HEK293 (cell line): ENCODE measurements around the gene ZNF738.

Experiments
- CTCF ChIA-PET: fragments of 350-600 bp; formaldehyde crosslinking; extraction: SDS; loops from one replicate; lab custom pipeline; 2021; ENCODE audit warnings: antibody characterized with exemption; lab: Yijun Ruan, JAX
- POLR2A ChIA-PET: fragments of 300-600 bp; formaldehyde crosslinking; extraction: SDS; loops from one replicate; lab custom pipeline; 2020; ENCODE audit warnings: antibody characterized with exemption, inconsistent platforms; lab: Yijun Ruan, JAX
- H3K27ac ChIP-seq: fragments of 200-500 bp; sonication (Bioruptor generic); 2 replicates; pipeline ENCODE4 v1.5.1; 2014; ENCODE audit warnings: low read depth, low read length, control low read depth, inconsistent platforms; ENCODE audit errors: extremely low read depth
- H3K36me3 ChIP-seq, 2 experiments: fragments of 200-500 bp in 1 of 2; sonication (Bioruptor generic) in 1 of 2; 1 replicate in 1 of 2; 2 replicates in 1 of 2; pipeline ENCODE4 v1.5.1; 2014 to 2017; ENCODE audit warnings: inconsistent platforms in 2 of 2, low read length in 2 of 2; ENCODE audit not compliant: control insufficient read depth in 2 of 2, insufficient read depth in 1 of 2
- H3K4me1 ChIP-seq: fragments of 200-500 bp; sonication (Bioruptor generic); 2 replicates; pipeline ENCODE4 v1.5.1; 2014; ENCODE audit warnings: mild to moderate bottlenecking, low read length, inconsistent platforms; ENCODE audit not compliant: control insufficient read depth, insufficient read depth
- H3K4me3 ChIP-seq: 2 replicates; pipeline ENCODE4 v1.5.1; 2011; ENCODE audit warnings: low read depth, mild to moderate bottlenecking, control low read depth, low read length, moderate library complexity
- H3K9me3 ChIP-seq: fragments of 200-500 bp; sonication (Bioruptor generic); 2 replicates; pipeline ENCODE4 v1.5.1; 2014; ENCODE audit warnings: low read depth, low read length, inconsistent platforms; ENCODE audit not compliant: control insufficient read depth, insufficient read depth
- BCL11B ChIP-seq: fragments of 450-650 bp; formaldehyde crosslinking; IDR thresholded peaks from 2 replicates; pipeline ENCODE4 v1.5.1; 2016; ENCODE audit warnings: low read depth, missing biosample characterization, missing genetic modification characterization
- HOXA7 ChIP-seq: sonication (generic); formaldehyde crosslinking; IDR thresholded peaks from 2 replicates; pipeline ENCODE4 v1.8.1; 2022; ENCODE audit warnings: missing genetic modification reagents, borderline replicate concordance
- KLF17 ChIP-seq: fragments of 450-650 bp; formaldehyde crosslinking; IDR thresholded peaks from 2 replicates; pipeline ENCODE4 v1.5.1; 2016; ENCODE audit warnings: missing biosample characterization, missing genetic modification characterization
- PRDM2 ChIP-seq: fragments of 450-650 bp; formaldehyde crosslinking; IDR thresholded peaks from 2 replicates; pipeline ENCODE4 v1.5.1; 2016; ENCODE audit warnings: missing biosample characterization, missing genetic modification characterization, borderline replicate concordance
- SCRT2 ChIP-seq: fragments of 450-650 bp; formaldehyde crosslinking; IDR thresholded peaks from 2 replicates; pipeline ENCODE4 v1.5.1; 2016; ENCODE audit warnings: missing biosample characterization, missing genetic modification characterization
- SP2 ChIP-seq: fragments of 450-650 bp; formaldehyde crosslinking; IDR thresholded peaks from 2 replicates; pipeline ENCODE4 v1.5.1; 2016; ENCODE audit warnings: missing biosample characterization, missing genetic modification characterization
- SP7 ChIP-seq: fragments of 450-650 bp; formaldehyde crosslinking; IDR thresholded peaks from 2 replicates; pipeline ENCODE4 v1.5.1; 2016; ENCODE audit warnings: missing biosample characterization, missing genetic modification characterization
- ZFP3 ChIP-seq: fragments of 450-650 bp; formaldehyde crosslinking; IDR thresholded peaks from 2 replicates; pipeline ENCODE4 v1.5.1; 2016; ENCODE audit warnings: low read depth, missing biosample characterization, missing genetic modification characterization
- ZNF146 ChIP-seq: fragments of 450-650 bp; formaldehyde crosslinking; IDR thresholded peaks from 2 replicates; pipeline ENCODE4 v1.5.1; 2016; ENCODE audit warnings: missing biosample characterization, missing genetic modification characterization
- ZNF169 ChIP-seq: fragments of 450-650 bp; formaldehyde crosslinking; IDR thresholded peaks from 2 replicates; pipeline ENCODE4 v1.5.1; 2016; ENCODE audit warnings: missing biosample characterization, missing genetic modification characterization
- ZNF350 ChIP-seq: fragments of 450-650 bp; formaldehyde crosslinking; IDR thresholded peaks from 2 replicates; pipeline ENCODE4 v1.5.0; 2017; ENCODE audit warnings: missing biosample characterization, mild to moderate bottlenecking, missing genetic modification characterization
- ZNF664 ChIP-seq: fragments of 450-650 bp; formaldehyde crosslinking; IDR thresholded peaks from 2 replicates; pipeline ENCODE4 v1.5.1; 2016; ENCODE audit warnings: missing biosample characterization, missing genetic modification characterization
- TF ChIP-seq, protein P1 (sequence below): fragments of 450-650 bp; formaldehyde crosslinking; conservative IDR thresholded peaks from 2 replicates; pipeline ENCODE4 v1.5.1; 2016; ENCODE audit warnings: low read depth, missing biosample characterization, missing genetic modification characterization
- TF ChIP-seq, protein P2 (sequence below): fragments of 450-650 bp; formaldehyde crosslinking; IDR thresholded peaks from 2 replicates; pipeline ENCODE4 v1.5.1; 2016; ENCODE audit warnings: missing biosample characterization, missing genetic modification characterization
- TF ChIP-seq, protein P3 (sequence below): fragments of 450-650 bp; formaldehyde crosslinking; IDR thresholded peaks from 2 replicates; pipeline ENCODE4 v1.5.1; 2017; ENCODE audit warnings: missing biosample characterization, missing genetic modification characterization
- TF ChIP-seq, protein P4 (sequence below): fragments of 450-650 bp; formaldehyde crosslinking; IDR thresholded peaks from 2 replicates; pipeline ENCODE4 v1.5.1; 2016; ENCODE audit warnings: missing biosample characterization, missing genetic modification characterization

Gene ZNF738

DNA sequence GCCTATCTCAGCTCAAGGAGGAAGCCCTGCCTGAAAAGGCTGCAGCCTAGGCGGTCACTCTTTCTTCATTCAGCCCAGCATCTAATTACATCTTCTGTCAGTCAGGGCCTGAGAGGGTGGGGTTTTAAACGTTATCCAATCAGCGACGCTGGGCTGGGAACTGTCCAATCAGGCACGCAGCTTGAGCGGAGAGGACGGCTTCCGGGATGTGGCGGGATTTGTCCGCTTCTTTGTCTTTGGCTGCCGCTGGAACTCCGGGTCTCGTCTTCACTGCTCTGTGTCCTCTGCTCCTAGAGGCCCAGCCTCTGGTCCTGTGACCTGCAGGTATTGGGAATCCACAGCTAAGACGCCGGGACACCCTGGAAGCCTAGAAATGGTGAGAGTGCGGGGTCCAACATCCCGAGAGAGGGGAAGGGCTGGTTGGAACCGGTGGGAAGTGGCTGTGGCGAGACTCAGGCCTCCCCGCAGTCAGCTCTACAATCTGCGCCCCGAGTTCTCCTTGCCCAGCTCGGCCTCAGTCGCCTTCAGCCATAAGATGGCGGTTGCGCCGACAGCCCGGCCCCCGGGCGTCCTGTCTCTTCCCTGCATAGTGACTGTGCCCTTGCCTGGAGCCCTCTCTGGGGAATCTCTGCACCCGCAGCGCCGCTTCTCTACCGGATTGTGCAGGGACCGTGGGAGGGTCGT is at the start of gene ZNF738:
Gene ZNF738, plus strand, starts transcription at position 233 of the 684 bp plus-strand sequence. Its CDS starts 141 bp downstream, at position 374.
- H3K36me3 ChIP-seq = peaks cover 23 to 34% of the 10 kb centered on the region in 2 experiments
- CTCF ChIA-PET = no interaction called here
- H3K4me1 ChIP-seq = no peaks in the 10 kb centered on the region
- peak within 1 kb of the TSS; percentile 80 for H3K27ac ChIP-seq
- no peaks in the 10 kb centered on the region for H3K9me3 ChIP-seq
- POLR2A ChIA-PET = interaction anchor here (0.6 to 2.1 kb wide), 7 partner anchors 11 to 493 kb away, joined by 3 to 30 read pairs (median 3); partner anchors contain the start of genes ZNF431, ZNF493, ZNF708 and ZNF714
- H3K4me3 ChIP-seq = peak within 1 kb of the TSS; percentile 79
- TF ChIP-seq, protein P1, sequence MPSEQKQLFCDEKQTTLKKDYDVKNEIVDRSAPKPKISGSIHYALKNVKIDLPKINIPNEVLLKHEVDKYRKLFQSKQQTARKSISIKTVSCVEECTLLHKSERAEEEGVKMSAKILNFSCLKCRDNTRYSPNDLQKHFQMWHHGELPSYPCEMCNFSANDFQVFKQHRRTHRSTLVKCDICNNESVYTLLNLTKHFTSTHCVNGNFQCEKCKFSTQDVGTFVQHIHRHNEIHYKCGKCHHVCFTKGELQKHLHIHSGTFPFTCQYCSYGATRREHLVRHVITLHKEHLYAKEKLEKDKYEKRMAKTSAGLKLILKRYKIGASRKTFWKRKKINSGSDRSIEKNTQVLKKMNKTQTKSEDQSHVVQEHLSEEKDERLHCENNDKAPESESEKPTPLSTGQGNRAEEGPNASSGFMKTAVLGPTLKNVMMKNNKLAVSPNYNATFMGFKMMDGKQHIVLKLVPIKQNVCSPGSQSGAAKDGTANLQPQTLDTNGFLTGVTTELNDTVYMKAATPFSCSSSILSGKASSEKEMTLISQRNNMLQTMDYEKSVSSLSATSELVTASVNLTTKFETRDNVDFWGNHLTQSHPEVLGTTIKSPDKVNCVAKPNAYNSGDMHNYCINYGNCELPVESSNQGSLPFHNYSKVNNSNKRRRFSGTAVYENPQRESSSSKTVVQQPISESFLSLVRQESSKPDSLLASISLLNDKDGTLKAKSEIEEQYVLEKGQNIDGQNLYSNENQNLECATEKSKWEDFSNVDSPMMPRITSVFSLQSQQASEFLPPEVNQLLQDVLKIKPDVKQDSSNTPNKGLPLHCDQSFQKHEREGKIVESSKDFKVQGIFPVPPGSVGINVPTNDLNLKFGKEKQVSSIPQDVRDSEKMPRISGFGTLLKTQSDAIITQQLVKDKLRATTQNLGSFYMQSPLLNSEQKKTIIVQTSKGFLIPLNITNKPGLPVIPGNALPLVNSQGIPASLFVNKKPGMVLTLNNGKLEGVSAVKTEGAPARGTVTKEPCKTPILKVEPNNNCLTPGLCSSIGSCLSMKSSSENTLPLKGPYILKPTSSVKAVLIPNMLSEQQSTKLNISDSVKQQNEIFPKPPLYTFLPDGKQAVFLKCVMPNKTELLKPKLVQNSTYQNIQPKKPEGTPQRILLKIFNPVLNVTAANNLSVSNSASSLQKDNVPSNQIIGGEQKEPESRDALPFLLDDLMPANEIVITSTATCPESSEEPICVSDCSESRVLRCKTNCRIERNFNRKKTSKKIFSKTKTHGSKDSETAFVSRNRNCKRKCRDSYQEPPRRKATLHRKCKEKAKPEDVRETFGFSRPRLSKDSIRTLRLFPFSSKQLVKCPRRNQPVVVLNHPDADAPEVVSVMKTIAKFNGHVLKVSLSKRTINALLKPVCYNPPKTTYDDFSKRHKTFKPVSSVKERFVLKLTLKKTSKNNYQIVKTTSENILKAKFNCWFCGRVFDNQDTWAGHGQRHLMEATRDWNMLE (tag by site-specific recombination) = no peak
- TF ChIP-seq, protein P2, sequence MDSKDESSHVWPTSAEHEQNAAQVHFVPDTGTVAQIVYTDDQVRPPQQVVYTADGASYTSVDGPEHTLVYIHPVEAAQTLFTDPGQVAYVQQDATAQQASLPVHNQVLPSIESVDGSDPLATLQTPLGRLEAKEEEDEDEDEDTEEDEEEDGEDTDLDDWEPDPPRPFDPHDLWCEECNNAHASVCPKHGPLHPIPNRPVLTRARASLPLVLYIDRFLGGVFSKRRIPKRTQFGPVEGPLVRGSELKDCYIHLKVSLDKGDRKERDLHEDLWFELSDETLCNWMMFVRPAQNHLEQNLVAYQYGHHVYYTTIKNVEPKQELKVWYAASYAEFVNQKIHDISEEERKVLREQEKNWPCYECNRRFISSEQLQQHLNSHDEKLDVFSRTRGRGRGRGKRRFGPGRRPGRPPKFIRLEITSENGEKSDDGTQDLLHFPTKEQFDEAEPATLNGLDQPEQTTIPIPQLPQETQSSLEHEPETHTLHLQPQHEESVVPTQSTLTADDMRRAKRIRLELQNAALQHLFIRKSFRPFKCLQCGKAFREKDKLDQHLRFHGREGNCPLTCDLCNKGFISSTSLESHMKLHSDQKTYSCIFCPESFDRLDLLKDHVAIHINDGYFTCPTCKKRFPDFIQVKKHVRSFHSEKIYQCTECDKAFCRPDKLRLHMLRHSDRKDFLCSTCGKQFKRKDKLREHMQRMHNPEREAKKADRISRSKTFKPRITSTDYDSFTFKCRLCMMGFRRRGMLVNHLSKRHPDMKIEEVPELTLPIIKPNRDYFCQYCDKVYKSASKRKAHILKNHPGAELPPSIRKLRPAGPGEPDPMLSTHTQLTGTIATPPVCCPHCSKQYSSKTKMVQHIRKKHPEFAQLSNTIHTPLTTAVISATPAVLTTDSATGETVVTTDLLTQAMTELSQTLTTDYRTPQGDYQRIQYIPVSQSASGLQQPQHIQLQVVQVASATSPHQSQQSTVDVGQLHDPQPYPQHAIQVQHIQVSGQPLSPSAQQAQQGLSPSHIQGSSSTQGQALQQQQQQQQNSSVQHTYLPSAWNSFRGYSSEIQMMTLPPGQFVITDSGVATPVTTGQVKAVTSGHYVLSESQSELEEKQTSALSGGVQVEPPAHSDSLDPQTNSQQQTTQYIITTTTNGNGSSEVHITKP (tag by site-specific recombination) = no peak
- TF ChIP-seq HOXA7 = no peak
- TF ChIP-seq ZNF350 (tag by site-specific recombination) = 0 out of 2 replicates have a peak, but pooled peaks have one; percentile 37
- TF ChIP-seq BCL11B (tag by site-specific recombination) = no peak
- TF ChIP-seq KLF17 (tag by site-specific recombination) = no peak
- no peak for TF ChIP-seq ZNF169
- TF ChIP-seq ZNF664 (tag by site-specific recombination) = no peak
- TF ChIP-seq, protein P3, sequence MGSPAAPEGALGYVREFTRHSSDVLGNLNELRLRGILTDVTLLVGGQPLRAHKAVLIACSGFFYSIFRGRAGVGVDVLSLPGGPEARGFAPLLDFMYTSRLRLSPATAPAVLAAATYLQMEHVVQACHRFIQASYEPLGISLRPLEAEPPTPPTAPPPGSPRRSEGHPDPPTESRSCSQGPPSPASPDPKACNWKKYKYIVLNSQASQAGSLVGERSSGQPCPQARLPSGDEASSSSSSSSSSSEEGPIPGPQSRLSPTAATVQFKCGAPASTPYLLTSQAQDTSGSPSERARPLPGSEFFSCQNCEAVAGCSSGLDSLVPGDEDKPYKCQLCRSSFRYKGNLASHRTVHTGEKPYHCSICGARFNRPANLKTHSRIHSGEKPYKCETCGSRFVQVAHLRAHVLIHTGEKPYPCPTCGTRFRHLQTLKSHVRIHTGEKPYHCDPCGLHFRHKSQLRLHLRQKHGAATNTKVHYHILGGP = no peak
- TF ChIP-seq PRDM2 (tag by site-specific recombination) = no peak
- TF ChIP-seq SP7 (tag by site-specific recombination) = no peak
- TF ChIP-seq SP2 = peak; percentile 76
- no peak for TF ChIP-seq ZNF146 (tag by site-specific recombination)
- TF ChIP-seq, protein P4, sequence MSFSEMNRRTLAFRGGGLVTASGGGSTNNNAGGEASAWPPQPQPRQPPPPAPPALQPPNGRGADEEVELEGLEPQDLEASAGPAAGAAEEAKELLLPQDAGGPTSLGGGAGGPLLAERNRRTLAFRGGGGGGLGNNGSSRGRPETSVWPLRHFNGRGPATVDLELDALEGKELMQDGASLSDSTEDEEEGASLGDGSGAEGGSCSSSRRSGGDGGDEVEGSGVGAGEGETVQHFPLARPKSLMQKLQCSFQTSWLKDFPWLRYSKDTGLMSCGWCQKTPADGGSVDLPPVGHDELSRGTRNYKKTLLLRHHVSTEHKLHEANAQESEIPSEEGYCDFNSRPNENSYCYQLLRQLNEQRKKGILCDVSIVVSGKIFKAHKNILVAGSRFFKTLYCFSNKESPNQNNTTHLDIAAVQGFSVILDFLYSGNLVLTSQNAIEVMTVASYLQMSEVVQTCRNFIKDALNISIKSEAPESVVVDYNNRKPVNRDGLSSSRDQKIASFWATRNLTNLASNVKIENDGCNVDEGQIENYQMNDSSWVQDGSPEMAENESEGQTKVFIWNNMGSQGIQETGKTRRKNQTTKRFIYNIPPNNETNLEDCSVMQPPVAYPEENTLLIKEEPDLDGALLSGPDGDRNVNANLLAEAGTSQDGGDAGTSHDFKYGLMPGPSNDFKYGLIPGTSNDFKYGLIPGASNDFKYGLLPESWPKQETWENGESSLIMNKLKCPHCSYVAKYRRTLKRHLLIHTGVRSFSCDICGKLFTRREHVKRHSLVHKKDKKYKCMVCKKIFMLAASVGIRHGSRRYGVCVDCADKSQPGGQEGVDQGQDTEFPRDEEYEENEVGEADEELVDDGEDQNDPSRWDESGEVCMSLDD (tag by site-specific recombination) = no peak
- TF ChIP-seq SCRT2 = no peak
- no peak for TF ChIP-seq ZFP3
